Fibroblast of skin of left biceps (primary cell): ENCODE data around the gene MYORG.

Source experiments
- DNase-seq, 2 experiments: peaks; one replicate each; pipeline ENCODE4 v3.0.0-alpha.2; 2013; ENCODE audit warnings: low read depth in 2 of 2

MYORG gene

GRCh38 chr9:34376596-34377403 lies at the start of gene MYORG:
Gene MYORG (minus strand): TSS chr9:34376898. CDS start chr9:34372943, 3,955 bp downstream.
- peak; percentile 28 to 39 for DNase-seq

- DNase-seq = no peak
Measured at GRCh38 chr9:34419716-34420504, 43.2 kb upstream of the MYORG start.

GRCh38 chr9:34417734-34418133 lies 41.0 kb upstream of the MYORG start:
- no peak for DNase-seq

GRCh38 chr9:34413231-34413852 lies 36.6 kb upstream of the MYORG start:
- peak; percentile 13 to 15 for DNase-seq

GRCh38 chr9:34412336-34412735 lies 35.6 kb upstream of the MYORG start:
- no peak for DNase-seq

DNA sequence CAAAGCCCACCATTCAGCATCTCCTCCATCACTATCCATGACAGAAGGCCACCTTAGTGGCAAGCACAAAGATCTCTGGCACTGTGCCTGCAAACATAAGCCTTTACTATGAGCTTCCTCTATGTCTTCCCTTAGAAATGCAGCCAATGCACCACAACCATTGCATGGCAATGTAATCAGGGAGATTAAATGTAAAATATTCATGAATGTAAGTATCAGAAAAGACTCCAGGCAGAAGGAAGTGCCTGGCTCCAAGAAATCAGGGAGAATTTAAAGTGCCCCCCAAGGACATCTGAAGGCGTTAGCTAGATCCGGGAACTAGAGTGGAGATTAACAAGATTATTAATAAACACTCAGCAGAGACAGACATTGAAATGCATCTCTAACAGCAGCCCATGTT lies 32.5 kb upstream of the MYORG start:
- no peak for DNase-seq

DNA sequence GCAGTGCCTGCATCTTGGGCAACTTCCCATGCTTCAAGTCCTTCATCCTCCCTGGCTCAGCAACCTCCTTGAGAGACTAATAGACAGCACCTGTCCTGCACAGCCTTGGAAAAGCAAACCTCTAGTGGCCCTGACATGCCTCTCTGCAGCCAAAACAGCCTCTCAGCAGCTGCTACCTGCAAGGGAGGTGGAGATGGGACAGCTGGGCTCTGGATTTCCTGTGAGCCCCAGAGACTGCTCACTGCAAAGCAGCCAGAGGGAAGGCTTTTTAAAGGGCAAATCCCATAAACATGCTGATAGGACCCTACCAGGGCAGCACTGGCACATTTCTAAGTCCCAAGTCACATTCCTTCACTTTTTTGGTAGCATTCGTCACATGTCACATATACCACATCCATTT lies 31.5 kb upstream of the MYORG start:
- DNase-seq = no peak

- no peak for DNase-seq
Measured at GRCh38 chr9:34406219-34406618, 29.5 kb upstream of the MYORG start.

GRCh38 chr9:34405719-34406118 lies 29.0 kb upstream of the MYORG start:
- DNase-seq = no peak

DNA sequence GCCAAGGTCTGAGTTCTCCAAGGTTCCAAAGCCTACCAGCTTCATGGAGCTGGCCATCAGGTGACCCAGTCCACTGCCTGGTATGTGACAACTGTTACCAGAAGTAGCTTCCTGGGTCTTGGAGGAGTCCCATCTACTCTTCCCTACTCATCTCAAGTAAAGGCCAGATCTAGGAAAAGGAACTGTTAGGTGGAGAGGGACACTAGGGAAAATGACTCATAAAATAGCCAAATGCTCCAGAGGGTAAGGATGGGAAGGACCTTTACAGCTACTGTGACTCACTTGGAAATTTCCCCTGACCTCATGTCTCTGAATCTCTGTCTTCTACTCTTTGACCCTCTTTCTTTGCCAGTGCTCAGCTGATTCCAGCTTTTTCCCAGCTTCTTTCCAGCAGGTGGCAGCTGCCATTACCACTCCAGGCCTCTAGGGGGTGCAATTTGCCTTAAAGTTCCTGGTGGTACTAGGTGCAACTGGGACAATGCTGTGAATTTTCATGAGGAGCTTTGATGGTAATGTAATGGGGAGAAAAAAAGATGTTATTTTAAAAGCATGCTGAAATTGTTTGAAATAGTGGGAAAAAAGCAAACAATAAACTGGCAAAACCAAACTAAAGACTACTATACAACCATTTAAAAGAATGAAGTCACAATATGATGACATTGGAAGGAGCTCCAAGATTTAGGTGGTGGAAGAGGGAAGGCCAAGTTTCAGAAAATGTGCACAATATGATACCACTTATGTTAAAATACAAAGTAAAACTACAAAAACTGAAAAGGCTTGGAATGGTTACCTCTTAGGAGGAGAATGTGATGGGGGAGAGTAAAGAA lies 27.1 kb upstream of the MYORG start:
- peak in 1 of 2 experiments; percentile 18 for DNase-seq

GRCh38 chr9:34400686-34401602 lies 24.2 kb upstream of the MYORG start:
- no peak for DNase-seq

- DNase-seq = no peak
Measured at GRCh38 chr9:34400275-34400674, 23.6 kb upstream of the MYORG start.

- DNase-seq = no peak
Measured at GRCh38 chr9:34399729-34400128, 23.0 kb upstream of the MYORG start.

DNA sequence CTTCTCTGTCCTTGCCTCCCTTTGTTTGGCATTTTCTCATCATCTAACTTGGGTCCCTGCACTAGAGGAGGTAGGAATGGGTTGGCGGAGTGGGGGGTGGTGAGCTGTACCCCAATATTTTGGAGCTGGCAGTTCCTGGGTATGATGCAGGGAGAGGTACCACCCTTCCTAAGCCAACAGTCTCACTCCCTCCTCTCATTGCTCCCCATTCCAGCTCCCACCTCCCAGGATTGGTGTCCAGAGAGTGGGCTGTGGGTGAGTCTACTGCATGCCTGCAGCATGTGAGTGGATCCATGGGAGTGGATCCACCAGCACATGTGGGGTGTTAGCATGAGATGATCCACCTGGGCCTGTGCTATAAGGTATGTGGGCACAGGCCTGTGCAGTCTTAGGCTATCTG lies 22.2 kb upstream of the MYORG start:
- DNase-seq = no peak

- DNase-seq = no peak
Measured at GRCh38 chr9:34396276-34397214, 19.8 kb upstream of the MYORG start.

GRCh38 chr9:34392511-34392910 lies 15.8 kb upstream of the MYORG start:
- no peak for DNase-seq

DNA sequence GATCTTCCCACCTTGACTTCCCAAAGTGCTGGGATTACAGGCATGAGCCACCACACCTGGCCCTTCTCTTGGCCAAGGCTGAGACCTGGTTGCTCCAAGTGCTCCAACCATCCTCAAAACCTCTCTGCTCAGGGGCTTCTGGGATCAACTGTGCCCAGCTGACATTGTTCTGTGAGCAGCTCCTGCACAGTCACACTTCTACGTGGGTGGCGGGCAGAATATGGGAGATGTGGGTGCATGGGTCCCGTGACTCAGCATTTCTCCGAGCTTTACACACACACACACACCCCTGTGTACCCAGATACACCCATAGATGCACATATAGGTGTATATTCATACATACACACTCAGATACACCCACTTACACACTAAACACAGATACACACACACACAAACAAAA lies 10.5 kb upstream of the MYORG start:
- no peak for DNase-seq

- DNase-seq = no peak
Measured at GRCh38 chr9:34386656-34387055, 10.0 kb upstream of the MYORG start.

- DNase-seq = no peak
Measured at GRCh38 chr9:34385561-34386230, 9.0 kb upstream of the MYORG start.
